ENCODE measurements around the gene USP17L27.
"Not testable (repeated sequence)": the region's sequence is repeated elsewhere in the genome, so short reads cannot be mapped to it uniquely, and the experiment has no call there.

GRCh38 chr4:9362829-9363228 lies 18.9 kb downstream of the USP17L27 start, which contains the start of gene USP17L30:
- TF ChIP-seq EZH2phosphoT487 (IDR thresholded peaks at IDR 0.05; ENCODE audit: low read depth, severe bottlenecking, unreplicated experiment); CTCF (IDR thresholded peaks at IDR 0.05; ENCODE audit: poor library complexity); EZH2 (IDR thresholded peaks at IDR 0.05; ENCODE audit: borderline replicate concordance): not testable (repeated sequence)
